Large intestine (tissue), 3 donors: ENCODE data around the gene ZFAND6. TPM values are rescaled to one million over a fixed set of nuclear protein-coding genes. Genes with fewer than 3 reads are reported as not detected.
"Not testable (repeated sequence)": the region's sequence is repeated elsewhere in the genome, so short reads cannot be mapped to it uniquely, and the experiment has no call there.

Source experiments
- DNase-seq, 2 donors: peaks; one replicate each; pipeline versions ENCODE4 v3.0.0 to v3.0.0-alpha.2; 2013
- H3K27ac ChIP-seq: one replicate; pipeline ENCODE4 v1.5.1; 2013; ENCODE audit warnings: low read length
- H3K27me3 ChIP-seq: 2 replicates; pipeline ENCODE4 v1.6.1; 2013; ENCODE audit warnings: low read length; ENCODE audit not compliant: control insufficient read depth, insufficient read depth
- H3K36me3 ChIP-seq: 2 replicates; pipeline ENCODE4 v1.6.1; 2013; ENCODE audit warnings: low read length; ENCODE audit not compliant: control insufficient read depth, insufficient read depth
- H3K4me1 ChIP-seq: one replicate; pipeline ENCODE4 v1.6.1; 2013; ENCODE audit warnings: low read length; ENCODE audit not compliant: control insufficient read depth, insufficient read depth
- H3K4me3 ChIP-seq: one replicate; pipeline ENCODE4 v1.5.1; 2013; ENCODE audit warnings: low read length
- H3K9me3 ChIP-seq: one replicate; pipeline ENCODE4 v1.6.1; 2013; ENCODE audit warnings: mild to moderate bottlenecking, low read depth, low read length, moderate library complexity; ENCODE audit not compliant: control insufficient read depth
- WGBS: methylation state at CpG from one replicate; pipeline ENCODE4 v1.1.5; 2013; ENCODE audit warnings: low lambda C conversion rate; ENCODE audit not compliant: insufficient coverage; 5-methylcytosine and 5-hydroxymethylcytosine counted together
- polyA plus RNA-seq: library from polyadenylated mRNA; unstranded; fragments of 120-200 nt; gene quantifications from one replicate; pipeline ENCODE4 v1.2.1, GENCODE V29; 2013

Gene ZFAND6
- polyA plus RNA-seq, 1 donor: 86.3 TPM

- WGBS: no CpG with 5 or more reads among the region's 8 CpGs
- H3K27ac ChIP-seq, H3K36me3 ChIP-seq, H3K9me3 ChIP-seq, DNase-seq, H3K4me3 ChIP-seq, H3K4me1 ChIP-seq, H3K27me3 ChIP-seq: not testable (repeated sequence)
Measured at GRCh38 chr15:80017139-80017538, 42.3 kb upstream of the ZFAND6 start.

DNA sequence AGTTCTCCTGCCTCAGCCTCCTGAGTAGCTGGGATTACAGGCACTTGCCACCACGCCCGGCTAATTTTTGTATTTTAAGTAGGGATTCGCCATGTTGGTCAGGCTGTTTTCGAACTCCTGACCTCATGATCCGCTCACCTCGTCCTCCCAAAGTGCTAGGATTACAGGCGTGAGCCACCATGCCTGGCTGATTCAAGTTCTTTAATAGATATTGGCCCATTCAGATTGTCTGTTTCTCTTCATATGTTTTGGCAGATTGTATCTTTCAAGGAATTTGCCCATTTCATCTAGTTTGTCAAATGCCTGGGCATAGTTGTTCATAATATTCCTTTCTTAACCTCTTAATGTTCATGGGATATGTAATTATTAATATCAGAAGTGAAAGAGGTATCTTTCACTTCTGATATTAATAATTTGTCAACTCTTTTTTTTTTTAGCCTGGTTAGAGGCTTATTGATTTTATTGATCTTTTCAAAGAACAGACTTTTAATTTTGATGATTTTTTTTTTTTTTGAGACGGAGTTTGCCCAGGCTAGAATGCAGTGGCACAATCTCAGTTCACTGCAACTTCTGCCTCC is 40.2 kb upstream of the ZFAND6 start:
- Histone ChIP-seq H3K36me3 (no peaks in the 10 kb centered on the region), H3K27ac (no peak overlapping the region), H3K9me3 (peaks cover 4% of the 10 kb centered on the region), H3K4me3 (no peak overlapping the region), H3K4me1 (no peaks in the 10 kb centered on the region), H3K27me3 (no peaks in the 10 kb centered on the region)
- no CpG with 5 or more reads among the region's 8 CpGs for WGBS
- DNase-seq: no peak

DNA sequence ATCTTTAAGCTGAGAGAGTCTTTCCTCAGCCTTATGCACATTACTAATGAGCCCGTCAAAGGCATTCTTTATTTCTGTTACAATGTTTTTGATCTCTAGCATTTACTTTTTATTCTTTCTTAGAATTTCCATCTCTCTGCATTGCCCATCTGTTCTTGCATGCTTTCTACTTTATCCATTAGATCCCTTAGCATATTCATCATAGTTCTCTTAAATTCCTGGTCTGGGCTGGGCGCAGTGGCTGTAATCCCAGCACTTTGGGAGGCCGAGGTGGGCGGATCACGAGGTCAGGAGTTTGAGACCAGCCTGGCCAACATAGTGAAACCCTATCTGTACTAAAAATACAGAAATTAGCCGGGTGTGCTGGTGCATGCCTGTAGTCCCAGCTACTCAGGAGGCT is 39.3 kb upstream of the ZFAND6 start:
- H3K27ac ChIP-seq, H3K36me3 ChIP-seq, H3K27me3 ChIP-seq, H3K4me1 ChIP-seq, H3K9me3 ChIP-seq, H3K4me3 ChIP-seq, DNase-seq: not testable (repeated sequence)
- WGBS: 89% methylated on average over 1 of the region's 6 CpGs

- no peaks in the 10 kb centered on the region for H3K36me3 ChIP-seq
- no peak overlapping the region for H3K4me3 ChIP-seq
- peaks cover 4% of the 10 kb centered on the region for H3K9me3 ChIP-seq
- no peaks in the 10 kb centered on the region for H3K4me1 ChIP-seq
- no peak overlapping the region for H3K27ac ChIP-seq
- no peak for DNase-seq
- no CpG with 5 or more reads among the region's 3 CpGs for WGBS
- H3K27me3 ChIP-seq: no peaks in the 10 kb centered on the region
Measured at GRCh38 chr15:80020731-80021130, 38.7 kb upstream of the ZFAND6 start.

DNA sequence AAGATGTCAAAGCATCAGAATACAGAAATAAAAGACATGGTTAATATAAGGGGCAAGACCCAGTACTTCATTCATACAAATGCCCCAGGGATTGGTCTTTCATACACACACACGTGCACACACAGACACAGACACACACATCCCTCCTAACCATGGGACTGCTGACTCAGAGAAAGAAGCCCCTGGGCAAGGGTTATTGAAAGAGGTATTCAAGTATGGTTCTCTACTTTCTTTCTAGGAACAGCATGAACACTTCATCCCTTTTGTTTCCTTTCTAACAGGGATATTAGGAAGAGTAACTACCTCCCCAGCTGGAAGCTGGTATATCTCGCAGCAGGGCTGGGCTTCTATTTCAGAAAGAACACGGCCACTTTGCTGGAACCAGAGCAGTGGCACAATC is 33.2 kb upstream of the ZFAND6 start:
- H3K27ac ChIP-seq: no peak overlapping the region
- no peaks in the 10 kb centered on the region for H3K4me1 ChIP-seq
- DNase-seq: no peak
- no peaks in the 10 kb centered on the region for H3K27me3 ChIP-seq
- H3K4me3 ChIP-seq: no peak overlapping the region
- WGBS: no CpG with 5 or more reads among the region's 3 CpGs
- no peaks in the 10 kb centered on the region for H3K36me3 ChIP-seq
- no peaks in the 10 kb centered on the region for H3K9me3 ChIP-seq

DNA sequence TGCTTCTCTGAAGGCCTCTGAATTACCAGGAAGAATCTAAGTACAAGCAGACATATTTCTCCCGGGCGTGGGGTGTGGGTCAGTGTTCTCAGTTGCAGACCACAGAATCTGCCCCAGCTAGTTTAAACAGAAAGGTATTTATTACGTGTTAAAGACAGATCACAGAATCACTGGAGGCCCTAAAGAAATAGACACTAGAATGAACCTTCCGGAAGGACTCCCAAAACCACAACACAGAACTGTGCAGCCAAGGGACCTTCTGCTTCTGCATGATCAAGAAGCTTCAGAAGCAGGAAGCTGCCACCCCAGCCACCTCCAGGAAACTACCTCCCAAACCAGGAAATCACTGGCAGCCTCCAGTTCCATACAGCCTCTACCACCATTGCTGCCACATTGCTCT is 32.7 kb upstream of the ZFAND6 start:
- H3K27me3 ChIP-seq: no peaks in the 10 kb centered on the region
- 40% methylated on average over 1 of the region's 4 CpGs for WGBS
- H3K9me3 ChIP-seq: no peaks in the 10 kb centered on the region
- no peak overlapping the region for H3K27ac ChIP-seq
- no peaks in the 10 kb centered on the region for H3K36me3 ChIP-seq
- H3K4me3 ChIP-seq: no peak overlapping the region
- H3K4me1 ChIP-seq: no peaks in the 10 kb centered on the region
- no peak for DNase-seq

- Histone ChIP-seq H3K27ac (no peak overlapping the region), H3K4me3 (no peak overlapping the region), H3K4me1 (peaks cover 9% of the 10 kb centered on the region), H3K36me3 (no peaks in the 10 kb centered on the region), H3K9me3 (no peaks in the 10 kb centered on the region), H3K27me3 (no peaks in the 10 kb centered on the region)
- 100% methylated on average over 1 of the region's 2 CpGs for WGBS
- DNase-seq: no peak
Measured at GRCh38 chr15:80028937-80029336, 30.5 kb upstream of the ZFAND6 start.

DNA sequence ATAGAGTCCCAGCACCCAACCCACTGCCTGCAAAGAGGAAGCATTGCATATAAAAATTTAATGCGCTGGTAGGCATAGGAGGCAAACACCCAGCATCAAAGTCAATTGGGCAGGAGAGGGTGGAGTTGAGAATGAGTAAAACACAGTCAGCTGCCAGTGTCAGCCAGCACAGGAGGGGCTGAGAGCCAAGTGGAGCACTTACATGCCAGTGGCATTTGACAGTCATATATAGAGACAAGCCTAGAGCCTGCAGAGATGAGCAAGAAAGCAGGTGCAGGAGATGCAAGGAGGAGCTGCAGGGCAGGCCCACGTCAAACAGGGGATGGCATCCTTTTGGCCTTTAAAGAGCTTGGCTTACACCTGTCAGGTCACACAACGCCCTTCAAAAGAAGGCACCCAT is 27.6 kb upstream of the ZFAND6 start:
- no CpG with 5 or more reads among the region's 3 CpGs for WGBS
- Histone ChIP-seq H3K4me1 (peaks cover 9% of the 10 kb centered on the region), H3K9me3 (no peaks in the 10 kb centered on the region), H3K36me3 (no peaks in the 10 kb centered on the region), H3K27me3 (no peaks in the 10 kb centered on the region), H3K27ac (no peak overlapping the region), H3K4me3 (no peak overlapping the region)
- no peak for DNase-seq

- DNase-seq: no peak
- no peak overlapping the region for H3K4me3 ChIP-seq
- no peaks in the 10 kb centered on the region for H3K27me3 ChIP-seq
- no peaks in the 10 kb centered on the region for H3K36me3 ChIP-seq
- WGBS: no CpG with 5 or more reads among the region's 3 CpGs
- no peaks in the 10 kb centered on the region for H3K9me3 ChIP-seq
- peaks cover 9% of the 10 kb centered on the region for H3K4me1 ChIP-seq
- no peak overlapping the region for H3K27ac ChIP-seq
Measured at GRCh38 chr15:80034629-80035028, 24.8 kb upstream of the ZFAND6 start.

- WGBS: no CpG with 5 or more reads among the region's 1 CpG
- Histone ChIP-seq H3K4me1 (peaks cover 9% of the 10 kb centered on the region), H3K27me3 (no peaks in the 10 kb centered on the region), H3K4me3 (no peak overlapping the region), H3K36me3 (no peaks in the 10 kb centered on the region), H3K27ac (no peak overlapping the region), H3K9me3 (no peaks in the 10 kb centered on the region)
- no peak for DNase-seq
Measured at GRCh38 chr15:80036071-80036470, 23.4 kb upstream of the ZFAND6 start.

GRCh38 chr15:80041494-80042253 is 17.8 kb upstream of the ZFAND6 start:
- no peaks in the 10 kb centered on the region for H3K36me3 ChIP-seq
- no peaks in the 10 kb centered on the region for H3K27me3 ChIP-seq
- no peak for DNase-seq
- no peak overlapping the region for H3K4me3 ChIP-seq
- H3K4me1 ChIP-seq: no peaks in the 10 kb centered on the region
- no peaks in the 10 kb centered on the region for H3K9me3 ChIP-seq
- H3K27ac ChIP-seq: no peak overlapping the region
- WGBS: no CpG with 5 or more reads among the region's 3 CpGs
